K562 (cell line): ENCODE data around the gene MAP4.

ENCODE experiments used
- JUNB ChIP-seq: fragments of 450-650 bp; formaldehyde crosslinking; conservative IDR thresholded peaks from 2 replicates; pipeline ENCODE4 v1.4.0; 2020; ENCODE audit warnings: mild to moderate bottlenecking
- LEF1 ChIP-seq: fragments of 450-650 bp; IDR thresholded peaks from 2 replicates; pipeline ENCODE4 v1.6.1; 2016; ENCODE audit warnings: mild to moderate bottlenecking
- MAFG ChIP-seq: fragments of 450-650 bp; conservative IDR thresholded peaks from 2 replicates; pipeline ENCODE4 v1.6.1; 2016; ENCODE audit warnings: missing genetic modification characterization, missing compliant biosample characterization
- MYC ChIP-seq, 2 experiments: fragments of 250-450 bp in 1 of 2; sonication (Bioruptor Pico) in 1 of 2; IDR thresholded peaks; 2 replicates each; pipeline versions ENCODE4 v1.5.1 to v1.6.1; 2012 to 2021; ENCODE audit warnings: low read depth in 2 of 2, borderline replicate concordance in 1 of 2, improper control_type of control experiment in 1 of 2, low read length in 1 of 2, mild to moderate bottlenecking in 1 of 2, moderate library complexity in 1 of 2
- POLR2A ChIP-seq: fragments of 450-650 bp; conservative IDR thresholded peaks from 2 replicates; pipeline ENCODE4 v1.6.1; 2016
- POLR2AphosphoS5 ChIP-seq: IDR thresholded peaks from 2 replicates; pipeline ENCODE4 v1.6.1; 2011; ENCODE audit warnings: mild to moderate bottlenecking, low read depth, low read length, moderate library complexity; ENCODE audit not compliant: control insufficient read depth, insufficient read depth
- TGIF2 ChIP-seq: sonication (generic); formaldehyde crosslinking; IDR thresholded peaks from 2 replicates; pipeline ENCODE4 v1.8.1; 2022; ENCODE audit warnings: mild to moderate bottlenecking, missing genetic modification reagents, moderate library complexity
- TF ChIP-seq, protein P1 (sequence below): fragments of 450-650 bp; IDR thresholded peaks from 2 replicates; pipeline ENCODE4 v1.6.1; 2016; ENCODE audit warnings: mild to moderate bottlenecking, moderate library complexity

DNA sequence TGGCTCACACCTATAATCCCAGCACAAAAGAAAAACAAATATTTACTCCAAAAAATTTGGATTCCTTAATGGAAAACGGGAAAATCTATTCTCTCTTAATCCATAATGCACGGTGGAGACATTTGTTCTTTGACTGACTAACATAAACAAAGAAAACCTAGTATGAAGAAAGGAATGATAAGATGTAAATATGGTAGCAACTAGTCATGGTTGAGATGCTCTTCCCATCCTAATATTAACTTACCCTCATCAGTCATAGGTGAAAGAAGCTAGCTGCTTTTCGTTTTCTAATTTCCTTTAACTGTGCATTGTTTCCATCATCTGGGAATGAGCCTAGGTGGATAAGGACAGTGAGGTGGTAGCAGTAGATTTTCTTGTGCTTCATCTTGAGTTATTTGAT lies 22.0 kb downstream of the MAP4 start:
- TF ChIP-seq MYC (IDR thresholded peaks at IDR 0.05; ENCODE audit: low read depth, low read length) (no peak), MYC (CRISPR knock-in tag; IDR thresholded peaks at IDR 0.05; ENCODE audit: borderline replicate concordance, low read depth) (no peak), POLR2AphosphoS5 (no peak), TGIF2 (CRISPR knock-in tag) (no peak), JUNB (CRISPR knock-in tag) (no peak), MAFG (tag) (no peak), POLR2A (no peak), LEF1 (no peak)
- TF ChIP-seq, protein P1, sequence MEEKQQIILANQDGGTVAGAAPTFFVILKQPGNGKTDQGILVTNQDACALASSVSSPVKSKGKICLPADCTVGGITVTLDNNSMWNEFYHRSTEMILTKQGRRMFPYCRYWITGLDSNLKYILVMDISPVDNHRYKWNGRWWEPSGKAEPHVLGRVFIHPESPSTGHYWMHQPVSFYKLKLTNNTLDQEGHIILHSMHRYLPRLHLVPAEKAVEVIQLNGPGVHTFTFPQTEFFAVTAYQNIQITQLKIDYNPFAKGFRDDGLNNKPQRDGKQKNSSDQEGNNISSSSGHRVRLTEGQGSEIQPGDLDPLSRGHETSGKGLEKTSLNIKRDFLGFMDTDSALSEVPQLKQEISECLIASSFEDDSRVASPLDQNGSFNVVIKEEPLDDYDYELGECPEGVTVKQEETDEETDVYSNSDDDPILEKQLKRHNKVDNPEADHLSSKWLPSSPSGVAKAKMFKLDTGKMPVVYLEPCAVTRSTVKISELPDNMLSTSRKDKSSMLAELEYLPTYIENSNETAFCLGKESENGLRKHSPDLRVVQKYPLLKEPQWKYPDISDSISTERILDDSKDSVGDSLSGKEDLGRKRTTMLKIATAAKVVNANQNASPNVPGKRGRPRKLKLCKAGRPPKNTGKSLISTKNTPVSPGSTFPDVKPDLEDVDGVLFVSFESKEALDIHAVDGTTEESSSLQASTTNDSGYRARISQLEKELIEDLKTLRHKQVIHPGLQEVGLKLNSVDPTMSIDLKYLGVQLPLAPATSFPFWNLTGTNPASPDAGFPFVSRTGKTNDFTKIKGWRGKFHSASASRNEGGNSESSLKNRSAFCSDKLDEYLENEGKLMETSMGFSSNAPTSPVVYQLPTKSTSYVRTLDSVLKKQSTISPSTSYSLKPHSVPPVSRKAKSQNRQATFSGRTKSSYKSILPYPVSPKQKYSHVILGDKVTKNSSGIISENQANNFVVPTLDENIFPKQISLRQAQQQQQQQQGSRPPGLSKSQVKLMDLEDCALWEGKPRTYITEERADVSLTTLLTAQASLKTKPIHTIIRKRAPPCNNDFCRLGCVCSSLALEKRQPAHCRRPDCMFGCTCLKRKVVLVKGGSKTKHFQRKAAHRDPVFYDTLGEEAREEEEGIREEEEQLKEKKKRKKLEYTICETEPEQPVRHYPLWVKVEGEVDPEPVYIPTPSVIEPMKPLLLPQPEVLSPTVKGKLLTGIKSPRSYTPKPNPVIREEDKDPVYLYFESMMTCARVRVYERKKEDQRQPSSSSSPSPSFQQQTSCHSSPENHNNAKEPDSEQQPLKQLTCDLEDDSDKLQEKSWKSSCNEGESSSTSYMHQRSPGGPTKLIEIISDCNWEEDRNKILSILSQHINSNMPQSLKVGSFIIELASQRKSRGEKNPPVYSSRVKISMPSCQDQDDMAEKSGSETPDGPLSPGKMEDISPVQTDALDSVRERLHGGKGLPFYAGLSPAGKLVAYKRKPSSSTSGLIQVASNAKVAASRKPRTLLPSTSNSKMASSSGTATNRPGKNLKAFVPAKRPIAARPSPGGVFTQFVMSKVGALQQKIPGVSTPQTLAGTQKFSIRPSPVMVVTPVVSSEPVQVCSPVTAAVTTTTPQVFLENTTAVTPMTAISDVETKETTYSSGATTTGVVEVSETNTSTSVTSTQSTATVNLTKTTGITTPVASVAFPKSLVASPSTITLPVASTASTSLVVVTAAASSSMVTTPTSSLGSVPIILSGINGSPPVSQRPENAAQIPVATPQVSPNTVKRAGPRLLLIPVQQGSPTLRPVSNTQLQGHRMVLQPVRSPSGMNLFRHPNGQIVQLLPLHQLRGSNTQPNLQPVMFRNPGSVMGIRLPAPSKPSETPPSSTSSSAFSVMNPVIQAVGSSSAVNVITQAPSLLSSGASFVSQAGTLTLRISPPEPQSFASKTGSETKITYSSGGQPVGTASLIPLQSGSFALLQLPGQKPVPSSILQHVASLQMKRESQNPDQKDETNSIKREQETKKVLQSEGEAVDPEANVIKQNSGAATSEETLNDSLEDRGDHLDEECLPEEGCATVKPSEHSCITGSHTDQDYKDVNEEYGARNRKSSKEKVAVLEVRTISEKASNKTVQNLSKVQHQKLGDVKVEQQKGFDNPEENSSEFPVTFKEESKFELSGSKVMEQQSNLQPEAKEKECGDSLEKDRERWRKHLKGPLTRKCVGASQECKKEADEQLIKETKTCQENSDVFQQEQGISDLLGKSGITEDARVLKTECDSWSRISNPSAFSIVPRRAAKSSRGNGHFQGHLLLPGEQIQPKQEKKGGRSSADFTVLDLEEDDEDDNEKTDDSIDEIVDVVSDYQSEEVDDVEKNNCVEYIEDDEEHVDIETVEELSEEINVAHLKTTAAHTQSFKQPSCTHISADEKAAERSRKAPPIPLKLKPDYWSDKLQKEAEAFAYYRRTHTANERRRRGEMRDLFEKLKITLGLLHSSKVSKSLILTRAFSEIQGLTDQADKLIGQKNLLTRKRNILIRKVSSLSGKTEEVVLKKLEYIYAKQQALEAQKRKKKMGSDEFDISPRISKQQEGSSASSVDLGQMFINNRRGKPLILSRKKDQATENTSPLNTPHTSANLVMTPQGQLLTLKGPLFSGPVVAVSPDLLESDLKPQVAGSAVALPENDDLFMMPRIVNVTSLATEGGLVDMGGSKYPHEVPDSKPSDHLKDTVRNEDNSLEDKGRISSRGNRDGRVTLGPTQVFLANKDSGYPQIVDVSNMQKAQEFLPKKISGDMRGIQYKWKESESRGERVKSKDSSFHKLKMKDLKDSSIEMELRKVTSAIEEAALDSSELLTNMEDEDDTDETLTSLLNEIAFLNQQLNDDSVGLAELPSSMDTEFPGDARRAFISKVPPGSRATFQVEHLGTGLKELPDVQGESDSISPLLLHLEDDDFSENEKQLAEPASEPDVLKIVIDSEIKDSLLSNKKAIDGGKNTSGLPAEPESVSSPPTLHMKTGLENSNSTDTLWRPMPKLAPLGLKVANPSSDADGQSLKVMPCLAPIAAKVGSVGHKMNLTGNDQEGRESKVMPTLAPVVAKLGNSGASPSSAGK = no peak
